Effector CD8-positive, alpha-beta T cell (primary cell): Measurements from ENCODE around the gene CD6.
"Not testable (repeated sequence)": the region's sequence is repeated elsewhere in the genome, so short reads cannot be mapped to it uniquely, and the experiment has no call there.

Source experiments
- DNase-seq: peaks from one replicate; lab custom pipeline; 2025; lab: John Stamatoyannopoulos, UW

CD6 gene

GRCh38 chr11:60953781-60954180 is 17.7 kb upstream of the CD6 start:
- no peak for DNase-seq

DNA sequence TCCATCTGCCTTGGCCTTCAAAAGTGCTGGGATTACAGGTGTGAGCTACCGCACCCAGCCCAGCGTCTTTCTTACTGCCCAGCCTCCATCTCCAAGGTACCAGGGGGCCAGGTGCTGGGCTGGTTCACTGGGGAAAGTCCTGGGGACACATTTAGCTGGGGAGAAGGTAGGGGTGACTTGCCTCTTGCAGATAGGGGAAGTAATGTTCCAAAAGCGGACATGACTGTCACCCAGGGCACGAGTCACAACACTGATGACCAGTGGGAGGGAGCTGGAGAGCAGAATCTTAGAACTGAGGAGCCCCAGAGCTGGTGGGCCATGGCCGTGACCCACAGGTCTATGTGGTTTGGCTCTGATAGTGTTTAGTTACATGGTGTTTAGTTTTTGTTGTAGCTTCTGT is 17.1 kb upstream of the CD6 start:
- DNase-seq, result no peak

- DNase-seq, result no peak
Measured at GRCh38 chr11:60955571-60955970, 15.9 kb upstream of the CD6 start.

DNA sequence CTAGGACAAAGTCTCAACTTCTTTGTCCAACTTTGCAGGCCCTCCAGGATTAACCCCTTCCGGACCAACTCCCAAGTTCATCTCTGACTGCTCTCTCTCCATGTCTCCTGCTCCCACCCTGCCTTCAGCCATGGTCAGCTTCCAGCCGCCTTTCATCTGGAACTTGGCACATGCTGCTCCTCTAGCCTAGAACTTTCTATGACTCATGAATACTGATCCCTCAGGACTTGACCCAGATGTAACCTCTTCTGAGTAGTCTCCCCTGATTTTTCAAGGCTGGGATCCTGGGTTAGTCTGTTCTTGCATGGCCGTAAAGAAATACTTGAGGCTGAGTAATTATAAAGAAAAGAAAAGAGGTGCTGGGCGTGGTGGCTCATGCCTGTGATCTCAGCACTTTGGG is 14.3 kb upstream of the CD6 start:
- no peak for DNase-seq

GRCh38 chr11:60959431-60959830 is 12.0 kb upstream of the CD6 start:
- no peak for DNase-seq

GRCh38 chr11:60960405-60960804 is 11.1 kb upstream of the CD6 start:
- DNase-seq, result no peak

- no peak for DNase-seq
Measured at GRCh38 chr11:60964801-60965200, 6.7 kb upstream of the CD6 start.

DNA sequence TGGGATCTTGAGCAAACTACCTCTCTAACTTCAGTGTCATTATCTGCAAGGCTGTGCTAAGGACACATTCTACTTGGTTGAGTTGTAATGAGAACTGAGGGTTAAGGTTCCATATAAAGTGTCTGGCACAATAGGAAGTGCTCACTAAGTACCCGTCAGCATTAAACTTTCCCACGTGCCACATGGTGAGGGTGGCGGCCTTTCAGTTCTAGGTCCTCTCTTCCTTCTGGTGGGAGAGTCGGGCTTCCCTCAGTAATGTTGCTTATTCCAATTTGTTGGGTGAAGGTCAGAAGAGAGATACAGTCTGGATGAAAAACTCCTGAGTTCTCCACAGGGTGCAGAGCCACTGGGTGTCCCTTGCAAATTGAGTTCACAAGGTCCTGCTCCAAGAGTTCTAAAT is 4.6 kb upstream of the CD6 start:
- DNase-seq, result no peak

DNA sequence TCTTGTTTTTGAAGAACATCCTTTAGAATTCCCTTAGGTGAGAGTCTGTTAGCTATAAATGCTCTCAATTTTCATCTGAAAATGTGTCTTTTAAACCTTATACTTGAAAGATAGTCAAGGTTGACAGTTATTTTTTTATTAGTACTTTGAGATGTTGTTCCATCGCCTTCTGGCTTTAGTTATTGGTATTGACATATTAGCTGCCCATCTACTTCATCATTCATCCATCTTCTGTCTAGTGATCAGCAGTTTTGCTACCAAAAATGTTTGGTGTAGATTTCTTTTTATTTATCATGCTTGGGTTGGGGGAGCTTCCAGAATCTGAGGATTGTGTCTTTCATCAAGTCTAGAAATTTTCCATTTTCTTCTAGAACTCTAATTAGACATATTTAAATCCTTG is 3.3 kb upstream of the CD6 start:
- no peak for DNase-seq

- DNase-seq, result peak; percentile 75
Measured at GRCh38 chr11:60970369-60970774, 1.1 kb upstream of the CD6 start.

DNA sequence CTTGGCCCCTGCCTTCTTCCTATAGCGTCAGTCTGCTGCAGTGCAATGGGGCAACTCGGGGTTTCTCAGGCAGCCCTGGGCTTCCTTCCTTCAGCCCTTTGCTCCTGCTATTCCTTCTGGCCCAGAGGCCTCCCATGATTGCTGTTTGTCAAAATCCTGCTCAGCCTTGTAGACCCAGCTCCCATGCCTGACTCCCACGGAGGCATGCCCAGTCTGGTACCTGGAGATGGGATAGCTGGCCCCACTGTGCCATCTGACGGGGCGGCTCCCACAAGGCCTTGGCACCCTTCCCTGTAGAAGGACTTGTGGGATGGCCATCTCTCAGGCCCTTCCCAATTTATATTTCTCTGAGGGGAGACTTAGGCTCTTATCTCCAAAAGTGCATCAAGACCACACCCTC is 590 bp upstream of the CD6 start:
- no peak for DNase-seq

DNA sequence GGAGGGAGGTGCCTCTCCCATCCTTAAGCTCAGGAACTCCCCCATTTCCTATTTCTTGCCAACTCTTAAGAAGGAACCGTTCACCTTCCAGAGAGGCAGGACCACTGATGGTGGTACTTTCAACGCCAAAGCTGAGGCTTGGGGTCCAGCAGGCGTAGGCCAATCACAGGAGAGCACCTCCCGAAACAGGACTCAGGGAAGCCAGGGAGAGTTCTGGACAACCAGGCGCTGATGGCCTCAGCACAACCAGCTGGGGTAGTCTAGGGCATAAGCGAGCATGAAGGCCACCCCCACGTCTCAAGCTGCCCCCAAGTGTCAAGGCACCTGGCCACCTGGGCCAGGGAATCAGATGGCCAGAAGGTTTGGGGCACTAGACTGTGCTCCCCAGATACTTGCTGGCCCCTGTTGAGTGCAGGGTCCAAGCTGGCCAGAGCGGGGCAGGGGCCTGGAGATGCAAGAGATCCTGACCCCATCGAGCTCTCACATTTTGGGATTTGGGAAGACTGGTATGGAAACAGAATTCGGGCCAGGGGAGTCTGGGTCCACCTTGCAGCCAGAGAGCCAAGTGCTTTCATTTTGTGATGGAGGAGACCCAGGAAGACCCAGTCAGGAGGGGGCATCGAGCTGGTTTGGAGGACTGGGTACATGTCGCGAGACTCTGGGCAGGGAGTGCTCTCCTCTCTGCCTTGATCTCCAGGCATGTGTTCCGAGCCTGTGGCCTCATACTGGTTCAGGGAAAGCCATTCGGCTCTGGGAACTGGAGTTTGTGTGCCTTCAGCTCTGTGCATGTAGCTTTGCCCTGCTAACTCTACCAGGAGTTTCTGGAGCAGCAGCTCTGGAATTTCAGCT is 926 bp downstream of the CD6 start:
- no peak for DNase-seq

DNA sequence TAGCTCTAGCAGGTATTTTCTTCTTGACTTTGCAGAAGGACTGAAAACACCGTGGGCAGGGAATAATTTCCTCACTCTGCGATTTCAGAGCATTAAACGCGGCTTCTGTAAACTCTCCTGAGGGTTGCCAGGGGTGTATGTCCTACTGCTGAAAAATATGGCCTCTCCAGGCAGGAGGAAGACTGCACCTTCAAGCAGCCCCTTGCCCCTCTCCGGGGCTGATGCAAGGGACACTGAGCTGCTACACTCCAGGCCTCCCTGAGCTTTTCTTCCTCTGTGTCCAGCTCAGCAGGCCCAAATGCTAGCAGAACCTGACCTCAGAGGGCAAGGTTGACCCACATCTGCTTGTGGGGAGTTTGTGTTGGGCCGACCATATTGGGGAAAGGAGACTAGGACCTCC is 2.2 kb downstream of the CD6 start:
- no peak for DNase-seq

DNA sequence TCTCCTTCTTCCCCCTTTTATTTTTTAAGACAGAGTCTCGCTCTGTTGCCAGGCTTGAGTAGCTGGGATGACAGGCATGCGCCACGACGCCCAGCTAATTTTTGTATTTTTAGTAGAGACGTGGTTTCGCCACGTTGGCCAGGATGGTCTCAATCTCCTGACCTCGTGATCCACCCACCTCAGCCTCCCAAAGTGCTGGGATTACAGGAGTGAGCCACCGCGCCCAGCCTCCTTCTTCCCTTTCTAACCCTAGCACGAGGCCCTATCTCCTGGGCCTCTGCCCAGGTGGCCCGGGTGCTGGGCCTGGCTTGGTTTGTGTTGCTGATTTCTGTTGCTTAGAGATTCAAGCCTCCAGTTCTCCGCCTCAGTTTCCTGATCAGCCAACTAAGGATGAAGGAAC is 2.8 kb downstream of the CD6 start:
- DNase-seq, result not testable (repeated sequence)

DNA sequence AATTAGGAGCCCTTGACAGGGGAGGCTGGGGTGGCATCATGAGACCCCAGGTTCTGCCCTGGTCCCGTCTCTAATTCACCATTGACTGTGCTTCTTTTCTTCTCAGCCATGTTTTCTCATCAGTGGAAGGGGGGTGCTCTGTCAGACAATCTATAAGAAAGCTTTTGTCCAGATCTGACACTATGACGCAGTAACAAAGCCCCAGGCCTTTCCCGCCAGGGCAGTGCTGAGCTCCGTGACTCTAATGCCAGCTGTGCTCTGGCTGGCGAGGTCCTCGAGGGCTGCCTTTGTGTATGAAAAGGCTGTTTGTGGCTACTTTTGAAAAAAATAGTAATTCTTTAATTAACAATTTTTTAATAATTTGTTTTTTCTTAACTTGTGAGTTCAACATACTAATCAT is 3.2 kb downstream of the CD6 start:
- no peak for DNase-seq

GRCh38 chr11:60977224-60977623 is 5.7 kb downstream of the CD6 start:
- DNase-seq, result no peak

- no peak for DNase-seq
Measured at GRCh38 chr11:60977836-60978235, 6.4 kb downstream of the CD6 start.

DNA sequence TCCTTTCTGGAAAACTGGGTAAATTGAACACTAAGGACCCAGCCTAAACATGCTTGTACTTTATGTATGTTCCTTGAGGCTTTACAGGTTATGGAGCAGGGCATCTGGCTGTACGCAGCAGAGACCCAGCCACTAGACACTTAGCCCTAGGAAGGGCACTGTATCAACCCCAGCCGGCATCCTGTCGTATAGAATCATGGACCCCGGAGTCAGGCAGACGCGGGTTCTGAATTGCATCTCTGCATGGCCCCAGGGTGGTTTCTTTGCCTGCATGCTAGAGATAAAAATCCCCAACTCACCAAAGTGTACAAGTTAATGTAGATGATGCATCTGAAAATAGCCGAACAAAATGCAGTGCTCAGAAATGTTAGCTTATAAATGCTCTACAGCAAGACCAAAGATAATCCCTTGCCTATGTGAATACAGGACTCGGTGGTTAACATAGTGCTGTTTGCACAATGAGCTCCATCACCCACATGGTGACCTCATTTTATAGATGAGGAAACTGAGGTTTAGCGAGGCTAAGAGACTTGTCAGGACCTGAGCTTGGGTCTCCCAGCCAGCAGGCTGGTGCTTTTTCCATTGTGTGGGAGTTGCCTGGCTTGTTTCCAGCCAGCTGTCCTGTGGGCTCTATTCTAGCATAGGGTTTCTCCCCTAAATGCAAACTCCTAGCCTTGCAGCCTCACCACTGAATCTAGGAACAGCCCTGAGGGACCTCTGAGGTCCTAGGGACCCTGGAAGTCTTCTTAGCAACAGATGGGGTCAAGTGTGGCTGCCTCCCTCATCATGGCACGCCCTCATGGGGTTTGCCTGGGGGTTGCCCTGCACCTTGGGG is 7.3 kb downstream of the CD6 start:
- DNase-seq, result no peak

DNA sequence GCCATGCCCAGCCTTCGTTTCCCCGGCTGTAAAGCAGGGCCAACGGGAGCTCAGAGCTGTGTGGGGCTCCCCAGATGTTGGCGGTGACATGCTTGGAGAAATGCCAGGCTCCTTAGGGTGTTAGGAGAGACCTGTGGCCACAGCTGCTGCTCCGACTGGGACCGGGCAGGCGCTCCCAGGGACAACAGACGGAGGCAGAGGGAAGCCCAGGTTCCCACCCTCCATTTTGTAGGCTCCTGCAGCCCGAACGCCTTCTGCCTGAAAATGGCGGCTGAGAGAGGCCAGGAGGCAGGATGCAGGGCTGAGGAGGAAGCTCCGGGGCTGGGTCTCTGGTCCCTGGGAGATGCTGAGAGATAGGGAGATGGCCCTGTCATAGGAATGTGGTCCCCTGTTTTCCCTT is 10.0 kb downstream of the CD6 start:
- no peak for DNase-seq

DNA sequence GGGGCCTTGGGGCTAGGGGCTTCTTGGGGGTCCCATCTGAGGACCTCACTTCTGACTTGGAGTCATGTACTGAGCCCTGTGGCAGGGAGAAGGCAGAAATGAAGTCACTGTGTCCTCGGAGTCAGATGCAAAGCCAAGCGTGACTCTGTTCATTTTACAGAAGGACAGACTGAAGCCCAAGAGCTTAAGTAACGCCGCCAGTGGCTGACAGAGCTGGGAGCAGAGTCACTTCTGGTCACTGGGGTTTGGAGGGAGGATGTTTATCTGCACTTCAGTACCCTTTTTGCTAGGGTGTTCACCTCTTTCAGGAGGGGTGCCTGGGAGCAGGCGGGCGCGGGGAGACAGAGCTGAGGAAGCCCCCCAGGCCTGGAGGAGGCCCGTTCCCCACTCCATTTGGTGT is 10.7 kb downstream of the CD6 start:
- no peak for DNase-seq

- DNase-seq, result no peak
Measured at GRCh38 chr11:60984149-60984548, 12.7 kb downstream of the CD6 start.

DNA sequence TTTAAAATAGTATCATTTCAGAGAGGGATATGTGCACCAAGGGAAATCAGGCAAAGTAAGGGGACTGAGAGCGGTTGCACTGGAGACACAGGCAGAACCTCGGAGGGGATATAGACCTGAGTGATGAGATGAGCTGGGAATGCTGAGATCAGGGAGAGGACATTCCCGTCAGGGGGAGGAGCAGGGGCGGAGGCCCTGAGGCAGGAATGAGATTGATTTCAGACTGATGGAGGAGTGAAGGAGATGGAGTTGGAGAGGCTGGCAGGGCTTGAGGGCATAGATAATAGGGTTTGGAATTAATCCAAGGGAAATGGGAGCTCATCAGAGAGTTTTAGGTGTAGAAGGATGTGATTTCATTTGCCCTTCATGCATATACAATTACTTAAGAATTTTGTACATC is 13.2 kb downstream of the CD6 start:
- DNase-seq, result no peak

DNA sequence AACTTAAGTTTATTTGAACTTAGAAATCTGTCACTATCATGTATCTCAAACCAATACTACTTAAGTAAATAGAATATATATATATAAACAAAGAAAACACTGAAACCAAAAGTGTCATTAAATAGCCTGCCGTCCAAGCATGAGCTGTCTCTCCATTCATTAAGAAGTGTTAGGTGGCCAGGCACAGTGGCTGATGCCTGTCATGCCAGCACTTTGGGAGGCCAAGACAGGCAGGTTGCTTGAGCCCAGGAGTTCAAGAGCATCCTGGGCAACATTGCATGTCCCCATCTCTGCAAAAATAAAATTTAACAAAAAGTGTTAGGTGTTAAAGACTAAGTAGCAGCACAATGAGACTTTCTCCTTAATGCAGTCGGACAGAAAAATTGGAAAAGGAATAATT is 14.0 kb downstream of the CD6 start:
- DNase-seq, result no peak
